Measurements from ENCODE around the gene CIAO3.

GRCh38 chr16:770411-770810, 29.6 kb upstream of the CIAO3 start:
- TF ChIP-seq CBX3 (IDR thresholded peaks at IDR 0.05; ENCODE audit: low read depth) (no peak), EZH2 (IDR thresholded peaks at IDR 0.05) (no peak), ZNF274 (IDR thresholded peaks at IDR 0.05; ENCODE audit: low read depth, low read length) (no peak), POLR2AphosphoS5 (IDR thresholded peaks at IDR 0.05; ENCODE audit: low read depth, low read length) (no peak)
- TF ChIP-seq, protein P1, sequence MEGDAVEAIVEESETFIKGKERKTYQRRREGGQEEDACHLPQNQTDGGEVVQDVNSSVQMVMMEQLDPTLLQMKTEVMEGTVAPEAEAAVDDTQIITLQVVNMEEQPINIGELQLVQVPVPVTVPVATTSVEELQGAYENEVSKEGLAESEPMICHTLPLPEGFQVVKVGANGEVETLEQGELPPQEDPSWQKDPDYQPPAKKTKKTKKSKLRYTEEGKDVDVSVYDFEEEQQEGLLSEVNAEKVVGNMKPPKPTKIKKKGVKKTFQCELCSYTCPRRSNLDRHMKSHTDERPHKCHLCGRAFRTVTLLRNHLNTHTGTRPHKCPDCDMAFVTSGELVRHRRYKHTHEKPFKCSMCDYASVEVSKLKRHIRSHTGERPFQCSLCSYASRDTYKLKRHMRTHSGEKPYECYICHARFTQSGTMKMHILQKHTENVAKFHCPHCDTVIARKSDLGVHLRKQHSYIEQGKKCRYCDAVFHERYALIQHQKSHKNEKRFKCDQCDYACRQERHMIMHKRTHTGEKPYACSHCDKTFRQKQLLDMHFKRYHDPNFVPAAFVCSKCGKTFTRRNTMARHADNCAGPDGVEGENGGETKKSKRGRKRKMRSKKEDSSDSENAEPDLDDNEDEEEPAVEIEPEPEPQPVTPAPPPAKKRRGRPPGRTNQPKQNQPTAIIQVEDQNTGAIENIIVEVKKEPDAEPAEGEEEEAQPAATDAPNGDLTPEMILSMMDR (IDR thresholded peaks at IDR 0.05 in 2 of 3, conservative IDR thresholded peaks at IDR 0.05 in 1 of 3; ENCODE audit: borderline replicate concordance in 1 of 3, insufficient read depth in 1 of 3, low read depth in 2 of 3, low read length in 2 of 3) = no peak
